IMR-90 (cell line): Measurements from ENCODE around the gene FANCG.

ENCODE experiments used
- CEBPB ChIP-seq: IDR thresholded peaks from 2 replicates; pipeline ENCODE4 v1.6.1; 2012; ENCODE audit warnings: low read depth, low read length, improper control_type of control experiment
- MAZ ChIP-seq: IDR thresholded peaks from 2 replicates; pipeline ENCODE4 v1.6.1; 2012; ENCODE audit warnings: low read depth, mild to moderate bottlenecking, low read length, improper control_type of control experiment, moderate library complexity, borderline replicate concordance
- POLR2A ChIP-seq: IDR thresholded peaks from 2 replicates; pipeline ENCODE4 v1.6.1; 2012; ENCODE audit warnings: mild to moderate bottlenecking, low read depth, low read length
- RCOR1 ChIP-seq: IDR thresholded peaks from 2 replicates; pipeline ENCODE4 v1.6.1; 2012; ENCODE audit warnings: mild to moderate bottlenecking, low read length, improper control_type of control experiment; ENCODE audit not compliant: insufficient replicate concordance
- RFX5 ChIP-seq: IDR thresholded peaks from 2 replicates; pipeline ENCODE4 v1.8.0; 2012; ENCODE audit warnings: low read depth, mild to moderate bottlenecking, low read length, moderate library complexity
- SMC3 ChIP-seq: fragments of 150-350 bp; IDR thresholded peaks from 2 replicates; pipeline ENCODE4 v1.6.1; 2016; ENCODE audit warnings: low read depth, mild to moderate bottlenecking, antibody characterized with exemption, low read length, moderate library complexity
- TF ChIP-seq, protein P1 (sequence below): fragments of 150-350 bp; IDR thresholded peaks from 2 replicates; pipeline ENCODE4 v1.6.1; 2017; ENCODE audit warnings: mild to moderate bottlenecking, antibody characterized with exemption, low read length, low read depth
- TF ChIP-seq, protein P2 (sequence below): conservative IDR thresholded peaks from 2 replicates; pipeline ENCODE4 v1.5.1; 2012; ENCODE audit warnings: mild to moderate bottlenecking, low read depth, low read length, improper control_type of control experiment

DNA sequence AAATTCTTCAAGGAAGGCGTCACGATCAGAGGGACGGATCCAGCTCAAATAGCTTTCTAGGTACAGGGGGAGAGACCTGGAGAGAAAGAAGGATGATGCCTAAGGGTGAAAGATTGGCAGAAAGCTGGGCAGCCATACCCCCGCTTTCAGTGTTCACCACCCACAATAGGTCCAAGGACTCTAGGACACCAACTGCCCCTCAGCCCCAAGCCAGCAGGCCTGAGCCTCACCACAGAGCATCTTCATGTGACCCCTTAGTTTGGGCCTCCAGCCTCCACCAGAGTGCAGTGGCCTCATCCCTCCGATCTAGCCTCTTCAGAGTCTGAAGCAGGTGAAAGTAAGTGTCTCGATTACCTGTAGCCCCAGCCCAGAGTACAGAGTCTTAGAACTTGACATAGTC is 5.6 kb downstream of the FANCG start:
- TF ChIP-seq POLR2A (no peak), SMC3 (no peak), RFX5 (no peak), CEBPB (no peak), RCOR1 (no peak), MAZ (no peak)
- TF ChIP-seq, protein P1, sequence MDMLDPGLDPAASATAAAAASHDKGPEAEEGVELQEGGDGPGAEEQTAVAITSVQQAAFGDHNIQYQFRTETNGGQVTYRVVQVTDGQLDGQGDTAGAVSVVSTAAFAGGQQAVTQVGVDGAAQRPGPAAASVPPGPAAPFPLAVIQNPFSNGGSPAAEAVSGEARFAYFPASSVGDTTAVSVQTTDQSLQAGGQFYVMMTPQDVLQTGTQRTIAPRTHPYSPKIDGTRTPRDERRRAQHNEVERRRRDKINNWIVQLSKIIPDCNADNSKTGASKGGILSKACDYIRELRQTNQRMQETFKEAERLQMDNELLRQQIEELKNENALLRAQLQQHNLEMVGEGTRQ, result no peak
- TF ChIP-seq, protein P2, sequence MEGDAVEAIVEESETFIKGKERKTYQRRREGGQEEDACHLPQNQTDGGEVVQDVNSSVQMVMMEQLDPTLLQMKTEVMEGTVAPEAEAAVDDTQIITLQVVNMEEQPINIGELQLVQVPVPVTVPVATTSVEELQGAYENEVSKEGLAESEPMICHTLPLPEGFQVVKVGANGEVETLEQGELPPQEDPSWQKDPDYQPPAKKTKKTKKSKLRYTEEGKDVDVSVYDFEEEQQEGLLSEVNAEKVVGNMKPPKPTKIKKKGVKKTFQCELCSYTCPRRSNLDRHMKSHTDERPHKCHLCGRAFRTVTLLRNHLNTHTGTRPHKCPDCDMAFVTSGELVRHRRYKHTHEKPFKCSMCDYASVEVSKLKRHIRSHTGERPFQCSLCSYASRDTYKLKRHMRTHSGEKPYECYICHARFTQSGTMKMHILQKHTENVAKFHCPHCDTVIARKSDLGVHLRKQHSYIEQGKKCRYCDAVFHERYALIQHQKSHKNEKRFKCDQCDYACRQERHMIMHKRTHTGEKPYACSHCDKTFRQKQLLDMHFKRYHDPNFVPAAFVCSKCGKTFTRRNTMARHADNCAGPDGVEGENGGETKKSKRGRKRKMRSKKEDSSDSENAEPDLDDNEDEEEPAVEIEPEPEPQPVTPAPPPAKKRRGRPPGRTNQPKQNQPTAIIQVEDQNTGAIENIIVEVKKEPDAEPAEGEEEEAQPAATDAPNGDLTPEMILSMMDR, result no peak
